CD8-positive, alpha-beta memory T cell (primary cell): ENCODE results near the gene SPECC1. TPM values are rescaled to one million over a fixed set of nuclear protein-coding genes. Genes with fewer than 3 reads are reported as not detected.

Experiments used
- CTCF ChIA-PET: fragments of 350-600 bp; sonication (Branson Sonifier 250); formaldehyde crosslinking; loops from one replicate; lab custom pipeline; 2021; ENCODE audit warnings: antibody characterized with exemption; lab: Charles Lee
- POLR2A ChIA-PET: fragments of 350-600 bp; sonication (Branson Sonifier 250); formaldehyde crosslinking; loops from one replicate; lab custom pipeline; 2021; ENCODE audit warnings: antibody characterized with exemption; lab: Charles Lee
- DNase-seq, 5 donors: peaks; one replicate each; pipeline versions ENCODE4 v3.0.0 to v3.0.0-alpha.2; 2020 to 2022; ENCODE audit warnings: mixed read lengths in 1 of 5
- H3K27ac ChIP-seq: one replicate; pipeline ENCODE4 v1.7.0; 2013; ENCODE audit warnings: low read depth, mild to moderate bottlenecking, low read length, moderate library complexity
- H3K27me3 ChIP-seq: 2 replicates; pipeline ENCODE4 v1.7.0; 2013; ENCODE audit warnings: low read length, mild to moderate bottlenecking; ENCODE audit not compliant: insufficient read depth, poor library complexity, severe bottlenecking
- H3K36me3 ChIP-seq: 2 replicates; pipeline ENCODE4 v1.7.0; 2013; ENCODE audit warnings: mild to moderate bottlenecking, low read length, moderate library complexity; ENCODE audit not compliant: insufficient read depth
- H3K4me1 ChIP-seq: 2 replicates; pipeline ENCODE4 v1.7.0; 2013; ENCODE audit warnings: mild to moderate bottlenecking, low read length, moderate library complexity; ENCODE audit not compliant: insufficient read depth
- H3K4me3 ChIP-seq: 2 replicates; pipeline ENCODE4 v1.7.0; 2013; ENCODE audit warnings: mild to moderate bottlenecking, low read length
- H3K9me3 ChIP-seq: 2 replicates; pipeline ENCODE4 v1.7.0; 2013; ENCODE audit warnings: mild to moderate bottlenecking, low read length
- H3K27ac Mint-ChIP-seq, 8 donors: one replicate each; pipeline ENCODE4 v1.8.0; 2020 to 2021; ENCODE audit warnings: mixed read lengths in 8 of 8, mild to moderate bottlenecking in 6 of 8, inconsistent platforms in 3 of 8, moderate library complexity in 3 of 8
- H3K27me3 Mint-ChIP-seq, 2 donors: one replicate each; pipeline ENCODE4 v1.8.0; 2020 to 2021; ENCODE audit warnings: mixed read lengths in 2 of 2, mild to moderate bottlenecking in 1 of 2, moderate library complexity in 1 of 2
- H3K36me3 Mint-ChIP-seq, 3 donors: one replicate each; pipeline ENCODE4 v1.8.0; 2020 to 2021; ENCODE audit warnings: mixed read lengths in 3 of 3, inconsistent platforms in 1 of 3, mild to moderate bottlenecking in 1 of 3
- H3K4me1 Mint-ChIP-seq, 3 donors: one replicate each; pipeline ENCODE4 v1.8.0; 2020 to 2021; ENCODE audit warnings: mixed read lengths in 3 of 3, inconsistent platforms in 1 of 3, mild to moderate bottlenecking in 1 of 3
- H3K4me3 Mint-ChIP-seq, 7 donors: one replicate each; pipeline ENCODE4 v1.8.0; 2020 to 2021; ENCODE audit warnings: mixed read lengths in 7 of 7, mild to moderate bottlenecking in 6 of 7, moderate library complexity in 4 of 7, inconsistent platforms in 2 of 7
- H3K9me3 Mint-ChIP-seq, 5 donors: one replicate each; pipeline ENCODE4 v1.8.0; 2020 to 2022; ENCODE audit warnings: mixed read lengths in 5 of 5, mild to moderate bottlenecking in 3 of 5, moderate library complexity in 2 of 5, inconsistent platforms in 1 of 5
- polyA plus RNA-seq: library from polyadenylated mRNA; unstranded; fragments of 300-500 nt; fragmentation: Illumina TruSeq; gene quantifications from one replicate; pipeline ENCODE4 v1.2.3, GENCODE V29; 2021
- total RNA-seq, 2 experiments: library from RNA; stranded (reverse); gene quantifications; one replicate each; pipeline ENCODE4 v1.2.3, GENCODE V29; 2021

Gene SPECC1
- total and polyA plus RNA-seq, 3 experiments from 2014 or later, result 12.5 to 15.9 (median 13.4) TPM

DNA sequence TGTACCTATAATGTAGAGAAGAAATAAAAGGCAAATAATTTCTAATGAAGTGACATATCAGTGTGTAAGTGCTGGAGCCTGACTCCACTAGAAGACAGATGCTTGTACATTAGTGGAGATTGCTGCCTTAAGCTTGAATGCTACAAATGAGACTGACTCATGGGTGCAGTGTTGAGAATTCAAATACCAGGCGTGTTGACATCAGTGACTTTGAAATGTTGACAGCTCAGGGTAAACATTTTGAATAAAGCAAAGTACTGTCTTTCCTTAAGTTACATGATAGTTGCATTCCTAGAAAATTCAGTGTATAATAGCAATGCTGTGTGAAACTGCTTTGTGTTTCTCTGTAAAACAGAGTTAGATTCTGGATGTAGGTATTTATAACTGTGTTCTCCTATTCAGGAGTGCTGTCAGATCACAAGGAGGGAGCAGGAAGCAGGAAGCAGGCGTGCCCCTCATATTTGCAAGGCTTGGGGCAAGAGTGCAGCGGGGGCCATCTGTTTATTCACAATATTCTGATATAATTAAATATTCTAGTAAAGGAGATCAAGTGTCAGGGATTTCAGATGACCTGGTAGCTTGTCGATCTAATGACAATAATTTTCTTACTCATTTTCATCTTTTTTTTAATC lies 119.0 kb downstream of the SPECC1 start:
- no peak overlapping the region for H3K27ac ChIP-seq
- DNase-seq, result no peak
- H3K36me3 ChIP-seq, result no peaks in the 10 kb centered on the region
- H3K36me3 Mint-ChIP-seq, result peaks cover 0 to 10% (median 8%) of the 10 kb centered on the region in 3 donors
- peak overlapping the region in 1 of 8 donors; percentile 47 for H3K27ac Mint-ChIP-seq
- no peaks in the 10 kb centered on the region for H3K4me1 ChIP-seq
- no peaks in the 10 kb centered on the region for H3K4me1 Mint-ChIP-seq
- no peaks in the 10 kb centered on the region for H3K9me3 ChIP-seq
- no peak overlapping the region for H3K4me3 ChIP-seq
- H3K27me3 ChIP-seq, result no peaks in the 10 kb centered on the region
- peaks cover 0 to under 1% of the 10 kb centered on the region in 2 donors for H3K27me3 Mint-ChIP-seq
- POLR2A ChIA-PET, result no interaction called here
- H3K4me3 Mint-ChIP-seq, result no peak overlapping the region
- CTCF ChIA-PET, result no interaction called here
- H3K9me3 Mint-ChIP-seq, result no peaks in the 10 kb centered on the region

DNA sequence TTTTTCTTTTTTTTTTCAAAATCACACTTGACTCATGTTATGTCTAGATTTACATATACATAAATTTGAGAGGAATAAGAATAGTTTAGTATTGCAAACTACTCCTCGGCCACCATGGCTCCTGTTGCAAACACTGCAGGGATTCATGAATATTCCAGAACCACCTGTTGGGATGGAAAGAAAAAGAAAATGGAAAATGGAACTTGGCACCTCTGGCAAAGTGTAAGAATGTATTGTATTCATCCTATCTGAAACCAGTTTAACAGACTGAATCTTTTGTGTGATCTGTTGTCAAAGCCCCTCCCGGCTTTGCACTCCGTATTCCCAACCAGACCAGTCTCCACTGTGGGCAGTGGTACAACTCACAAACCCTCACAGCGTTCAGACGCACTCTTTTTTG lies 124.4 kb downstream of the SPECC1 start:
- no peaks in the 10 kb centered on the region for H3K4me1 Mint-ChIP-seq
- no peak overlapping the region for H3K27ac Mint-ChIP-seq
- ChIA-PET POLR2A (no interaction called here), CTCF (no interaction called here)
- no peak overlapping the region for H3K4me3 Mint-ChIP-seq
- no peaks in the 10 kb centered on the region for H3K36me3 ChIP-seq
- no peak for DNase-seq
- no peaks in the 10 kb centered on the region for H3K9me3 ChIP-seq
- H3K36me3 Mint-ChIP-seq, result peaks cover 0 to 10% (median 7%) of the 10 kb centered on the region in 3 donors
- no peaks in the 10 kb centered on the region for H3K27me3 ChIP-seq
- no peaks in the 10 kb centered on the region for H3K9me3 Mint-ChIP-seq
- H3K27ac ChIP-seq, result no peak overlapping the region
- H3K4me3 ChIP-seq, result no peak overlapping the region
- peaks cover 2 to 8% of the 10 kb centered on the region in 2 donors for H3K27me3 Mint-ChIP-seq
- no peaks in the 10 kb centered on the region for H3K4me1 ChIP-seq

DNA sequence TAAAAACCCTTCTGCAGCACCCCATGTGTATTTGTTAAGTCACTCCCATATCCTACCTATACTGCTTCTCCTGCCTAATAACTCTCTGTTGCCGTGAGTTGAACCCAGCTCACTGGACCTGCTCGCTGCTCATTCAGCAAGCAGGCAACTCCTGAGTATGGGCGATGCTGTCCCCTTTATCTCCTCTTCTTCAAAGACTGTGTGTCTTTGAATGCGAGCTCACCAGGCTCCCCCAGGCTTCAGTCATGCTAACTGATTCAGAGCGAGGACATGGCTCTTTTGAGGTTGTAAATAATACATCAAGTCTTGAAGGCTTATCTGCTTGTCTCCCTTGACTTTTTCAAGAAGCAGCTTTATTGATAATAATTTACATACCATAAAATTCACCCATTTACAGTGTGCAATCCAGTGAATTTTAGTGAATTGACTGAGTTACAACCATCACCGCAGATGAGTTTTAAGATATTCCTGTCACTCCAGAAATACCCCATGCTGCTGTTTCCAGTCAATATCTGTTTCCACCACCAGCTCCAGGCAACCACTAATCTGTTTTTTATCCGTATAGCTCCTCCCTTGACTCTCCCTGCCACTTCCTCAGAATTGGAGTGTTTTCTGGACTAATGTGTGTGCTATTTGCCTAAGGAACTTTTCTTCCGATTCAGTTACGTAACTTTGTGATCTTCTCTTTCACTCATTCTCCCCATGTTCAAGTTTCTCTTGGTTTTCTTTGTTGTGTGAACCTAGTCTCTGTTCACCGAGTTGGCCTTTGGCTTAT lies 132.2 kb downstream of the SPECC1 start:
- POLR2A ChIA-PET, result no interaction called here
- no peaks in the 10 kb centered on the region for H3K4me1 Mint-ChIP-seq
- H3K36me3 ChIP-seq, result no peaks in the 10 kb centered on the region
- H3K27me3 ChIP-seq, result no peaks in the 10 kb centered on the region
- CTCF ChIA-PET, result no interaction called here
- no peaks in the 10 kb centered on the region for H3K9me3 Mint-ChIP-seq
- DNase-seq, result no peak
- H3K4me1 ChIP-seq, result no peaks in the 10 kb centered on the region
- H3K9me3 ChIP-seq, result no peaks in the 10 kb centered on the region
- H3K36me3 Mint-ChIP-seq, result peaks cover 2 to 6% (median 3%) of the 10 kb centered on the region in 3 donors
- H3K4me3 Mint-ChIP-seq, result no peak overlapping the region
- H3K4me3 ChIP-seq, result no peak overlapping the region
- H3K27ac Mint-ChIP-seq, result no peak overlapping the region
- H3K27me3 Mint-ChIP-seq, result peaks cover 0 to 2% of the 10 kb centered on the region in 2 donors
- no peak overlapping the region for H3K27ac ChIP-seq

DNA sequence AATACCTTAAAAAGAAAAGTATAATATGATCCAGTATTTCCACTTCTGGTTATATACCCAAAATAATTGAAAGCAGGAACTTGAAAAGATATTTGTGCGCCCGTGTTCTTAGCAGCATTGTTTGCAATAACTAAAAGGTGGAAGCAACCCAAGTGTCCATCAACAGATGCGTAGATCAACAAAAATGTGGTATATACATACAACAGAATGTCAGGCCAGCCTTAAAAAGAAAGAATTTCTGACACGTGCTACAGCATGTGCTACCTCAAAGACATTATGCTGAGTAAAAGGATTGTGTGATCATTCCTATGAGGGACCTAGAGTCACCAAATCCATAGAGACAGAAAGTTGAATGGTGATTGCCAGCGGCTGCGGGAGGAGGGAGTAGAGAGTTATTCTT lies 133.1 kb downstream of the SPECC1 start:
- POLR2A ChIA-PET, result no interaction called here
- CTCF ChIA-PET, result no interaction called here

GRCh38 chr17:20143740-20144139 lies 134.6 kb downstream of the SPECC1 start:
- Histone ChIP-seq H3K4me3 (no peak overlapping the region), H3K27me3 (no peaks in the 10 kb centered on the region), H3K4me1 (no peaks in the 10 kb centered on the region), H3K36me3 (no peaks in the 10 kb centered on the region), H3K9me3 (no peaks in the 10 kb centered on the region), H3K27ac (no peak overlapping the region)
- Mint-ChIP-seq H3K4me1 (no peaks in the 10 kb centered on the region), H3K9me3 (no peaks in the 10 kb centered on the region), H3K4me3 (no peak overlapping the region), H3K27me3 (peaks cover 0 to 4% of the 10 kb centered on the region in 2 donors), H3K36me3 (peaks cover 2 to 6% (median 3%) of the 10 kb centered on the region in 3 donors), H3K27ac (no peak overlapping the region)
- CTCF ChIA-PET, result no interaction called here
- DNase-seq, result no peak
- POLR2A ChIA-PET, result no interaction called here

More for the DNA sequence above, 133.1 kb downstream of the SPECC1 start:
- no peak overlapping the region for H3K4me3 Mint-ChIP-seq
- no peak overlapping the region for H3K27ac ChIP-seq
- H3K27me3 ChIP-seq, result no peaks in the 10 kb centered on the region
- no peaks in the 10 kb centered on the region for H3K9me3 Mint-ChIP-seq
- H3K9me3 ChIP-seq, result no peaks in the 10 kb centered on the region
- H3K27ac Mint-ChIP-seq, result no peak overlapping the region
- H3K36me3 Mint-ChIP-seq, result peaks cover 2 to 6% (median 3%) of the 10 kb centered on the region in 3 donors
- no peaks in the 10 kb centered on the region for H3K4me1 Mint-ChIP-seq
- H3K4me1 ChIP-seq, result no peaks in the 10 kb centered on the region
- no peak for DNase-seq
- H3K36me3 ChIP-seq, result no peaks in the 10 kb centered on the region
- no peak overlapping the region for H3K4me3 ChIP-seq
- peaks cover 0 to 2% of the 10 kb centered on the region in 2 donors for H3K27me3 Mint-ChIP-seq

GRCh38 chr17:20145567-20145966 lies 136.4 kb downstream of the SPECC1 start:
- Histone ChIP-seq H3K9me3 (no peaks in the 10 kb centered on the region), H3K27me3 (no peaks in the 10 kb centered on the region), H3K27ac (no peak overlapping the region), H3K36me3 (no peaks in the 10 kb centered on the region), H3K4me3 (no peak overlapping the region), H3K4me1 (no peaks in the 10 kb centered on the region)
- CTCF ChIA-PET, result no interaction called here
- H3K36me3 Mint-ChIP-seq, result peaks cover 2 to 6% (median 3%) of the 10 kb centered on the region in 3 donors
- H3K4me3 Mint-ChIP-seq, result no peak overlapping the region
- no peaks in the 10 kb centered on the region for H3K4me1 Mint-ChIP-seq
- H3K27me3 Mint-ChIP-seq, result peaks cover 0 to 5% of the 10 kb centered on the region in 2 donors
- H3K9me3 Mint-ChIP-seq, result no peaks in the 10 kb centered on the region
- H3K27ac Mint-ChIP-seq, result peak overlapping the region in 1 of 8 donors; percentile 39
- POLR2A ChIA-PET, result no interaction called here
- no peak for DNase-seq

- no peak for DNase-seq
- Histone ChIP-seq H3K9me3 (no peaks in the 10 kb centered on the region), H3K36me3 (no peaks in the 10 kb centered on the region), H3K4me3 (no peak overlapping the region), H3K27me3 (no peaks in the 10 kb centered on the region), H3K4me1 (no peaks in the 10 kb centered on the region), H3K27ac (no peak overlapping the region)
- CTCF ChIA-PET, result no interaction called here
- Mint-ChIP-seq H3K9me3 (no peaks in the 10 kb centered on the region), H3K36me3 (peaks cover 0 to 6% (median 2%) of the 10 kb centered on the region in 3 donors), H3K4me1 (no peaks in the 10 kb centered on the region), H3K4me3 (no peak overlapping the region), H3K27me3 (peaks cover 0 to 3% of the 10 kb centered on the region in 2 donors), H3K27ac (no peak overlapping the region)
- POLR2A ChIA-PET, result no interaction called here
Observed at GRCh38 chr17:20149251-20149650, 140.1 kb downstream of the SPECC1 start.

GRCh38 chr17:20151174-20151573 lies 142.0 kb downstream of the SPECC1 start:
- Mint-ChIP-seq H3K27me3 (peaks cover 0 to 3% of the 10 kb centered on the region in 2 donors), H3K36me3 (no peaks in the 10 kb centered on the region), H3K4me1 (no peaks in the 10 kb centered on the region), H3K9me3 (no peaks in the 10 kb centered on the region), H3K27ac (peak overlapping the region in 1 of 8 donors; percentile 30), H3K4me3 (no peak overlapping the region)
- Histone ChIP-seq H3K27me3 (no peaks in the 10 kb centered on the region), H3K4me1 (peaks cover 8% of the 10 kb centered on the region), H3K36me3 (no peaks in the 10 kb centered on the region), H3K4me3 (no peak overlapping the region), H3K9me3 (no peaks in the 10 kb centered on the region), H3K27ac (no peak overlapping the region)
- DNase-seq, result no peak
- ChIA-PET CTCF (no interaction called here), POLR2A (no interaction called here)
